HepG2 (cell line): ENCODE measurements around the gene ADGRG1. TPM values are rescaled to one million over a fixed set of nuclear protein-coding genes. Genes with fewer than 3 reads are reported as not detected.
A peak's percentile ranks its signal among the peaks of the same experiment; 100 is the strongest.

ENCODE experiments used
- ATAC-seq: fragments of 200-7000 bp; cut with Tn5 transposase; 3 replicates; pipeline ENCODE4 v1.9.1; 2020; ENCODE audit warnings: mild to moderate bottlenecking, moderate library complexity
- BruUV-seq: library from RNA; stranded (reverse); fragments of 400-500 nt; replicated peaks from 2 replicates; lab custom pipeline; 2021; lab: Mats Ljungman, UMichigan
- CTCF ChIA-PET: fragments of 300-600 bp; formaldehyde crosslinking; extraction: SDS; loops from one replicate; lab custom pipeline; 2021; ENCODE audit warnings: low total read pairs, inconsistent platforms, low intra/inter-chr PET ratio; lab: Yijun Ruan, JAX
- POLR2A ChIA-PET: fragments of 350-600 bp; sonication (Branson Sonifier 250); formaldehyde crosslinking; loops from one replicate; lab custom pipeline; 2020; ENCODE audit warnings: antibody characterized with exemption, inconsistent platforms; lab: Yijun Ruan, JAX
- DNase-seq: peaks from one replicate; pipeline ENCODE4 v3.0.0-alpha.2; 2015; ENCODE audit warnings: low spot score
- FAIRE-seq: peaks from 3 replicates; lab custom pipeline; 2011; peaks lifted over from hg19 to GRCh38; lab: Jason Lieb, UNC
- H2AFZ ChIP-seq: one replicate; pipeline ENCODE4 v1.6.1; 2011; ENCODE audit warnings: low read length, inconsistent platforms
- H3K27ac ChIP-seq: fragments of 300-600 bp; 3 replicates; pipeline ENCODE4 v1.8.0; 2011; ENCODE audit warnings: mixed run types, mild to moderate bottlenecking, mixed read lengths, low read length, inconsistent platforms; ENCODE audit not compliant: insufficient read depth; ENCODE audit errors: extremely low read length
- H3K27me3 ChIP-seq, 2 experiments: fragments of 200-600 bp in 1 of 2; 2 replicates in 1 of 2; 3 replicates in 1 of 2; pipeline versions ENCODE4 v1.6.0 to v1.8.0; 2011; ENCODE audit warnings: low read length in 2 of 2, mild to moderate bottlenecking in 2 of 2, moderate library complexity in 2 of 2, inconsistent platforms in 1 of 2; ENCODE audit not compliant: insufficient read depth in 2 of 2, control insufficient read depth in 1 of 2
- H3K36me3 ChIP-seq, 2 experiments: fragments of 200-600 bp in 1 of 2; replicated peaks in 1 of 2; 2 replicates in 1 of 2; 3 replicates in 1 of 2; pipeline versions ENCODE4 v1.5.1 to v1.8.0; 2011; ENCODE audit warnings: low read length in 2 of 2, inconsistent platforms in 1 of 2; ENCODE audit not compliant: insufficient read depth in 2 of 2, control insufficient read depth in 1 of 2
- H3K4me1 ChIP-seq: 2 replicates; pipeline ENCODE4 v1.5.1; 2012; ENCODE audit warnings: low read length, inconsistent platforms; ENCODE audit not compliant: insufficient read depth
- H3K4me2 ChIP-seq: 2 replicates; pipeline ENCODE4 v1.6.0; 2011; ENCODE audit warnings: low read depth, low read length, inconsistent platforms
- H3K4me3 ChIP-seq, 3 experiments: fragments of 200-600 bp in 1 of 3; sonication (generic), shearing (Covaris generic) in 1 of 3; replicated peaks in 1 of 3; 2 replicates each; pipeline ENCODE4 v1.5.1; 2011 to 2016; ENCODE audit warnings: low read length in 3 of 3, inconsistent platforms in 2 of 3, low read depth in 2 of 3, mild to moderate bottlenecking in 2 of 3, control low read depth in 1 of 3, mixed read lengths in 1 of 3; ENCODE audit not compliant: insufficient read depth in 1 of 3
- H3K79me2 ChIP-seq: one replicate; pipeline ENCODE4 v1.6.1; 2011; ENCODE audit warnings: low read length, inconsistent platforms; ENCODE audit not compliant: insufficient read depth
- H3K9ac ChIP-seq: 2 replicates; pipeline ENCODE4 v1.6.0; 2011; ENCODE audit warnings: mild to moderate bottlenecking, low read depth, low read length, inconsistent platforms; ENCODE audit not compliant: insufficient read depth
- H3K9me3 ChIP-seq: 2 replicates; pipeline ENCODE4 v1.5.1; 2012; ENCODE audit warnings: mild to moderate bottlenecking, low read length
- H4K20me1 ChIP-seq: 2 replicates; pipeline ENCODE4 v1.6.0; 2011; ENCODE audit warnings: inconsistent platforms, mild to moderate bottlenecking, low read length, moderate library complexity; ENCODE audit not compliant: insufficient read depth
- HNRNPL ChIP-seq: fragments of 200-400 bp; formaldehyde crosslinking; IDR thresholded peaks from 2 replicates; pipeline ENCODE4 v1.6.1; 2017; ENCODE audit warnings: mild to moderate bottlenecking, low read depth, low read length
- MAF1 ChIP-seq: sonication (generic); formaldehyde crosslinking; IDR thresholded peaks from 2 replicates; pipeline ENCODE4 v1.5.0; 2020; ENCODE audit warnings: missing genetic modification reagents, borderline replicate concordance
- MAFG ChIP-seq: sonication (generic); formaldehyde crosslinking; IDR thresholded peaks from 2 replicates; pipeline ENCODE4 v1.5.1; 2020; ENCODE audit warnings: mild to moderate bottlenecking, missing genetic modification reagents
- MTA1 ChIP-seq: sonication (generic); formaldehyde crosslinking; IDR thresholded peaks from 2 replicates; pipeline ENCODE4 v1.4.0; 2020; ENCODE audit warnings: missing genetic modification reagents, mild to moderate bottlenecking, borderline replicate concordance
- MTF1 ChIP-seq: sonication (generic); formaldehyde crosslinking; IDR thresholded peaks from 2 replicates; pipeline ENCODE4 v1.5.0; 2020; ENCODE audit warnings: missing genetic modification reagents
- ZNF318 ChIP-seq: sonication (generic); formaldehyde crosslinking; IDR thresholded peaks from 2 replicates; pipeline ENCODE4 v1.4.0; 2020; ENCODE audit warnings: mild to moderate bottlenecking, missing genetic modification reagents
- ZNF639 ChIP-seq: conservative IDR thresholded peaks from 2 replicates; pipeline ENCODE4 v1.6.1; 2018; ENCODE audit warnings: missing genetic modification reagents
- ZNF768 ChIP-seq: sonication (generic); formaldehyde crosslinking; IDR thresholded peaks from 2 replicates; pipeline ENCODE4 v1.4.0; 2020; ENCODE audit warnings: missing genetic modification reagents
- WGBS: methylation state at CpG from one replicate; pipeline ENCODE4 v1.1.6; 2017; ENCODE audit warnings: low lambda C conversion rate; 5-methylcytosine and 5-hydroxymethylcytosine counted together
- in situ Hi-C: cut with HindIII; loops from 2 replicates; pipeline ENCODE4 v1.10.0; 2017; ENCODE audit warnings: low pct_unique_long_range_greater_than_20kb; ENCODE audit not compliant: extremely low pct_ligation_motif_present
- intact Hi-C: fragments of 100-400 bp; cut with micrococcal nuclease; formaldehyde crosslinking; loops from one replicate; pipeline ENCODE4 v1.10.0; 2022; ENCODE audit not compliant: unreplicated experiment
- polyA plus RNA-seq, 8 experiments: library from polyadenylated mRNA; depleted of rRNA in 3 of 8; stranded (reverse) in 7 of 8; unstranded in 1 of 8; fragments of >200 nt; fragmentation: Illumina TruSeq in 4 of 8; extraction: Trizol in 4 of 8; gene quantifications; 2 replicates each; pipeline versions ENCODE4 v1.2.1 to v1.2.3, GENCODE V29; 2011 to 2016; ENCODE audit warnings: low read depth in 4 of 8, missing spikeins in 1 of 8, mixed read lengths in 1 of 8; ENCODE audit not compliant: insufficient read depth in 1 of 8
- total RNA-seq, 5 experiments: library from RNA; depleted of rRNA; stranded (reverse); fragments of >200 nt; fragmentation: Illumina TruSeq; extraction: Trizol; gene quantifications; 2 replicates each; pipeline ENCODE4 v1.2.3, GENCODE V29; 2016; ENCODE audit warnings: low read depth in 1 of 5

The ADGRG1 gene
- total and polyA plus RNA-seq, 2 of the 13 experiments (the other 11 are each of a cell fraction or from before 2014, with no cell fraction given) = 2.7 to 5.9 TPM

- Histone ChIP-seq H4K20me1 (no peaks in the 10 kb centered on the region), H3K4me1 (peaks cover 51% of the 10 kb centered on the region), H3K4me3 (no peak overlapping the region), H3K4me2 (no peak overlapping the region), H2AFZ (no peak overlapping the region), H3K9me3 (no peaks in the 10 kb centered on the region), H3K9ac (no peak overlapping the region), H3K27ac (no peak overlapping the region), H3K36me3 (no peaks in the 10 kb centered on the region), H3K79me2 (no peaks in the 10 kb centered on the region), H3K27me3 (no peaks in the 10 kb centered on the region)
- no TSS peak for BruUV-seq
- in situ Hi-C loops (no loop called here), intact Hi-C loops (no loop called here)
- ChIA-PET CTCF (interaction anchor here (1.2 kb wide), 1 partner anchor 15 kb away, joined by 5 read pairs; no protein-coding TSS in a partner anchor), POLR2A (interaction anchor here (3.9 to 6.9 kb wide), 2 partner anchors 11 to 25 kb away, joined by 33 to 127 read pairs; no protein-coding TSS in a partner anchor)
- no peak for TF ChIP-seq MAF1 (CRISPR knock-in tag)
- TF ChIP-seq ZNF318 (CRISPR knock-in tag) = no peak
- no peak for TF ChIP-seq MTA1 (CRISPR knock-in tag)
- no peak for TF ChIP-seq ZNF639 (CRISPR knock-in tag)
- no peak for TF ChIP-seq MAFG
- no peak for TF ChIP-seq MTF1
- 0 out of 2 replicates have a peak, but pooled peaks have one; percentile 58 for TF ChIP-seq HNRNPL
- TF ChIP-seq ZNF768 (CRISPR knock-in tag) = peak; percentile 37; the same call in 1 of the 2 replicates
- FAIRE-seq = no peak
- DNase-seq = no peak
- ATAC-seq = no peak
- 86% methylated on average over 15 of the region's 15 CpGs for WGBS
Observed at GRCh38 chr16:57632568-57632967, 4.1 kb downstream of the ADGRG1 start.
